PC-3 (cell line): ENCODE measurements around the gene SSX3.
"Not testable (repeated sequence)": the region's sequence is repeated elsewhere in the genome, so short reads cannot be mapped to it uniquely, and the experiment has no call there.

Source experiments
- EZH2 ChIP-seq: fragments of 300-600 bp; sonication (generic); IDR thresholded peaks from one replicate; pipeline ENCODE4 v1.6.1; 2017; ENCODE audit warnings: antibody characterized with exemption, mild to moderate bottlenecking, low read length; ENCODE audit not compliant: unreplicated experiment
- TF ChIP-seq, protein P1 (sequence below): fragments of 300-600 bp; sonication (generic); conservative IDR thresholded peaks from 2 replicates; pipeline ENCODE4 v1.5.1; 2017; ENCODE audit warnings: antibody characterized with exemption, low read depth, mild to moderate bottlenecking, low read length

DNA sequence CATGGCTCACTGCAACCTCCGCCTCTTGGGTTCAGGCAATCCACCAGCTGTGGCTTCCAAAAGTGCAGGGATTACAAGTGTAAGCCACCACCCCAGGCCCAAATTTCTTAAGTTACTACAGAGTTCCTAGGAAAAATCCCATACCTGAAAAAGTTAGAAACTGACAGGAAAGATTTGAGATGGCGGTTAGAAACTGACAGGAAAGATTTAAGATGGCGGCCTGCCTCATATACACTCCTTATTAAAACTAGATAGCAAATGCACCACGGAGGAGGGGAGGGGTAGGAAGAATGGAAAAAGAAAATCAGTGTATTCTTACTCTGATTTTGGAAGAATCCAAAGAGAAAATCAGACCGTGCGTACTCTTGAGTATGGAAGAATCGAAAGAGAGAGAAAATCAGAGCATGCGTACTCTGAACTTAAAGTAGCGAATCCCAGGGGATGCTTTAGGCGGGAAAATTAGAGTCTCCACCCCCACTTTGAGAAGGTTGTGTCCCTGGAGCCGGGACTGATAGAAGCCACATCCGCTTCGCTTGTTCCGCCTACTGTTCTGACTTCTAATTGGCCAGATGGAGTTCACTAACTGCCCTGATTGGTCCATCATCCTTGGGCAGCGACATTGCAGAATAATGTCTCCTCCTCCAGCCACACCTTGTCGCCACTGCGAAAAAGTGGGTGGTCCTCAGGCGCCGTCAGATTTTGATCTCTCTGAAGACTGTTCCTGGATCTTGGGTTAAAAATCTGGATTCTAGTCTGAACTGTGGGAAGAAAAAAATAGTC lies at the start of gene SSX3:
- TF ChIP-seq EZH2: not testable (repeated sequence)
- TF ChIP-seq, protein P1, sequence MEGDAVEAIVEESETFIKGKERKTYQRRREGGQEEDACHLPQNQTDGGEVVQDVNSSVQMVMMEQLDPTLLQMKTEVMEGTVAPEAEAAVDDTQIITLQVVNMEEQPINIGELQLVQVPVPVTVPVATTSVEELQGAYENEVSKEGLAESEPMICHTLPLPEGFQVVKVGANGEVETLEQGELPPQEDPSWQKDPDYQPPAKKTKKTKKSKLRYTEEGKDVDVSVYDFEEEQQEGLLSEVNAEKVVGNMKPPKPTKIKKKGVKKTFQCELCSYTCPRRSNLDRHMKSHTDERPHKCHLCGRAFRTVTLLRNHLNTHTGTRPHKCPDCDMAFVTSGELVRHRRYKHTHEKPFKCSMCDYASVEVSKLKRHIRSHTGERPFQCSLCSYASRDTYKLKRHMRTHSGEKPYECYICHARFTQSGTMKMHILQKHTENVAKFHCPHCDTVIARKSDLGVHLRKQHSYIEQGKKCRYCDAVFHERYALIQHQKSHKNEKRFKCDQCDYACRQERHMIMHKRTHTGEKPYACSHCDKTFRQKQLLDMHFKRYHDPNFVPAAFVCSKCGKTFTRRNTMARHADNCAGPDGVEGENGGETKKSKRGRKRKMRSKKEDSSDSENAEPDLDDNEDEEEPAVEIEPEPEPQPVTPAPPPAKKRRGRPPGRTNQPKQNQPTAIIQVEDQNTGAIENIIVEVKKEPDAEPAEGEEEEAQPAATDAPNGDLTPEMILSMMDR: not testable (repeated sequence)
